ENCODE measurements around the gene MYRIP.

MYRIP gene

DNA sequence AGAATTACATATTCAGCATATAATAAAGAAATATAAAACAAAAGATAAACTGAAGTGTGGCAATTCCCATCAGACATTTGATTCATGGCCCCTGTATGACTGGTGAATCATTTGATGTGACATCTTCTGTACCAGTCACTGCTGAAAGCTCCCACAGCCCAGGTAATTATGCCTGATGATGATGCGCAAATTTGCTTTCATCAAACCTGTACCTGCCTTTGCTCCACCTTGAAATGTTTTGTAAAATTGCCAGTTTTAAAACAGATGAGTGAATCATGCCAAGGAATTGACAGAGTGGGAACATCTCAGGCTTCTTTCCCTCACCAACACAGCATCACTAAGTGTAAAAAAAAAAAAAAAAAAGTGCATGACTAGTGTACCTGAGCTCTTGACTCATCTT is 433.6 kb downstream of the MYRIP start:
- TF ChIP-seq, protein P1, sequence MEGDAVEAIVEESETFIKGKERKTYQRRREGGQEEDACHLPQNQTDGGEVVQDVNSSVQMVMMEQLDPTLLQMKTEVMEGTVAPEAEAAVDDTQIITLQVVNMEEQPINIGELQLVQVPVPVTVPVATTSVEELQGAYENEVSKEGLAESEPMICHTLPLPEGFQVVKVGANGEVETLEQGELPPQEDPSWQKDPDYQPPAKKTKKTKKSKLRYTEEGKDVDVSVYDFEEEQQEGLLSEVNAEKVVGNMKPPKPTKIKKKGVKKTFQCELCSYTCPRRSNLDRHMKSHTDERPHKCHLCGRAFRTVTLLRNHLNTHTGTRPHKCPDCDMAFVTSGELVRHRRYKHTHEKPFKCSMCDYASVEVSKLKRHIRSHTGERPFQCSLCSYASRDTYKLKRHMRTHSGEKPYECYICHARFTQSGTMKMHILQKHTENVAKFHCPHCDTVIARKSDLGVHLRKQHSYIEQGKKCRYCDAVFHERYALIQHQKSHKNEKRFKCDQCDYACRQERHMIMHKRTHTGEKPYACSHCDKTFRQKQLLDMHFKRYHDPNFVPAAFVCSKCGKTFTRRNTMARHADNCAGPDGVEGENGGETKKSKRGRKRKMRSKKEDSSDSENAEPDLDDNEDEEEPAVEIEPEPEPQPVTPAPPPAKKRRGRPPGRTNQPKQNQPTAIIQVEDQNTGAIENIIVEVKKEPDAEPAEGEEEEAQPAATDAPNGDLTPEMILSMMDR (IDR thresholded peaks at IDR 0.05; ENCODE audit: low read depth, low read length) = no peak
- no peak overlapping the region for H3K4me3 ChIP-seq (replicated peaks in 1 of 2; ENCODE audit: low read depth in 2 of 2, low read length in 2 of 2)
- no peak for DNase-seq (ENCODE audit: low read depth in 2 of 2)

DNA sequence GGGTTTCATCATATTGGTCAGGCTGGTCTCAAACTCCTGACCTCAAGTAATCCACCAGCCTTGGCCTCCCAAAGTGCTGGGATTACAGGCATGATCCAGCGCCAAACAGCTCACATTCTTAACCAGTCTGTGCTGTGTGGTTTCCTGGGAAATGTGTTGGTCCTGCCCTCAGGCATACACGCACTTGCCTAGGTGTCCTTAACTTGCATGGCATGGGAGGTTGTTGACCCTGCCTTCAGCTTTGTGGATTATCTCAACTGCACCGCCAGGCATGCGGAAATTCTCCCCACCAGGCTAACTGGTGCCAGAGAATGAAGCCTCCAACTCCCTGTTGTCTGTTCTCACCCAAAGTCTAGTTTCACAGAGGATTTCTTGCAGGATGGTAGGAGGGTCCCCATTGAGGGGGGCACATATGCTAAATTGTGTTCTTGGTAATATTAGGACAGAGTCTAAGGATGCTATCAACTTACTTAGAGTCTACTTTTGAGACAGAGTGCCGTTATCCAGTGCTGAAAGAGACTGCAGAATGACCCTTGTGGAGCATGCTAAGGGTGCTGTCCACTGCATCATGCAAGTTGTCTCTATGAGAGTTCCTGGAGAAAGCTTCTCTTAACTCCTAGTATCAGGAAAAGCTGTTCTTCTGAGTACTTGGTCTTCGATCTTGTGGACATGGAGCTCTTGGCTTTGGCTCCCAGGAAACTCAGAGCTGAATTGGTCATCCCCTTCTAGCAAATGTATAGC is 438.5 kb downstream of the MYRIP start:
- TF ChIP-seq, protein P1 (IDR thresholded peaks at IDR 0.05; ENCODE audit: low read depth, low read length) = no peak
- no peak for DNase-seq (ENCODE audit: low read depth in 2 of 2)
- no peak overlapping the region for H3K4me3 ChIP-seq (replicated peaks in 1 of 2; ENCODE audit: low read depth in 2 of 2, low read length in 2 of 2)

DNA sequence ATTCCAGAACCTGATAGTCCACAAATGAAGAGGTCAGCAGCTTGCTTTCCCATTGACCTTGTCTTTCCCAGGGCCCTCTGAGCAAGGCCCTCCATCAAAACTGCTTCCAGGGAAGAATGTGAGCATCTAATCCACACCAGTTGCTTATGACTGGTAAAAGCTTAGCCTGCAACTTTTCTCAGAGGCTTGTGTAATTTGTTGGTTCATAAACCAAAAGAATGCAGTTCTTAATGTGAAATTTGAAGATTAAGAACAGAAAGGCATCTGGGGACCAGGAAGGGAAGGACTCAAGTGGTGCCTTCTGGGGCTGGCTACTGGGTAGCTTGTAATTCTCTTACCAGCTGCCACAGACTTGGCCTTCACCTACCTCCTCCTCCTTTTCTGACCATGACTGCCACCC is 439.2 kb downstream of the MYRIP start:
- DNase-seq (ENCODE audit: low read depth in 2 of 2) = no peak
- TF ChIP-seq, protein P1 (IDR thresholded peaks at IDR 0.05; ENCODE audit: low read depth, low read length) = no peak
- no peak overlapping the region for H3K4me3 ChIP-seq (replicated peaks in 1 of 2; ENCODE audit: low read depth in 2 of 2, low read length in 2 of 2)

DNA sequence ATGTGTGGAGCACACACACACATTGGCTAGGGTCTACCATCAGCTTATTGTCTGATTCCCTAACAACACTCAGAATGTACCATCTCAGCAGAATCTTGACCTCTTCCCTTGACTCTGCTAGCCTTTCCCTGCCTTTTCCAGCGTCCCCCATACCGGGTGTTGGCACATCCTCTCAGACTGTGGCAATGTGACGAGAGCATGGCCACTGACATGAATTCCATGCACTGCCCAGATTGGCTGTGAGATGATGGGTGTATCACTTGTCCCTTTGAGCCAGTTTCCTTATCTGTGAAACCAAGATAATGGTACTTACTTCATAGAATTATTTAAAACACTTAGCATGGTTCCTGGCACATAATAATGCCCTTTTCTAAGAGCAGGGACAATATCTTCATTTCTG is 439.8 kb downstream of the MYRIP start:
- TF ChIP-seq, protein P1 (IDR thresholded peaks at IDR 0.05; ENCODE audit: low read depth, low read length) = no peak
- no peak overlapping the region for H3K4me3 ChIP-seq (replicated peaks in 1 of 2; ENCODE audit: low read depth in 2 of 2, low read length in 2 of 2)
- no peak for DNase-seq (ENCODE audit: low read depth in 2 of 2)

DNA sequence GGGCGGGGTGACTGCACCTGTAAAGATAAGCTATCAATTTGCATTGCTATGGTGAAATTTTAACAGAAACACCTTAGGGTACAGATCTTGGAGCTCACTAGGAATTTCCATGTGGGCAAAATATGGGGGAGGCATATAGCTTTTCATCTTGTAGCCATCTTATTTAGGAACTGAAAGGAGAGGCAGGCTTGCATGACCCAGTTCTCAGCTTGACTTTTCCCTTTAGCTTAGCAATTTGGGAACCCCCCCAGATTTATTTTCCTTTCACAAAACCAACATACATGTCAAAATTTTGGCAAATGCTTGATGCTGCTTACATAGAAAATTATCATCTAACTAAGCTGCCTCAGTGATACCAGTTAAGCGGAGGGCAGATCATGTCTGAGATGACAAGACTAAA is 445.1 kb downstream of the MYRIP start:
- TF ChIP-seq, protein P1 (IDR thresholded peaks at IDR 0.05; ENCODE audit: low read depth, low read length) = no peak
- no peak for DNase-seq (ENCODE audit: low read depth in 2 of 2)
- H3K4me3 ChIP-seq (replicated peaks in 1 of 2; ENCODE audit: low read depth in 2 of 2, low read length in 2 of 2) = no peak overlapping the region

DNA sequence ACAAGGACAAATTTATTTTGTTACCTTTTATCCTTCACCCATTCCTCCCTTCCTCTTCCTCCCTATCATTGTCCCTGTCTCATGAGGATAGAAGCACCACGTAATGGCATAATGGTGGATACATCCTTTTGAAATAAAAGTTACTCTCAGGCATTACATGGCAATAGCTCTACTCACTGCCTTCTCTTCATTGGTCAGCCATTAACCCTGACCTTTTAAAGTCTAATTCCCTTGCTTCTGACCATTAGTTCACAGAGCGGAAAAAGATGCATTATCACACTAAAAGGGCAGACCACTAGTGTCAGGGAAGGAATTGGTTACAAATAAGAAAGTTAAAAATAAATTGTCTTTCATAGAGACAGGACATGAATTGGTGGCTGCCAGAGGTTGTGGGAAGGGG is 445.5 kb downstream of the MYRIP start:
- TF ChIP-seq, protein P1 (IDR thresholded peaks at IDR 0.05; ENCODE audit: low read depth, low read length) = no peak
- no peak overlapping the region for H3K4me3 ChIP-seq (replicated peaks in 1 of 2; ENCODE audit: low read depth in 2 of 2, low read length in 2 of 2)
- no peak for DNase-seq (ENCODE audit: low read depth in 2 of 2)

DNA sequence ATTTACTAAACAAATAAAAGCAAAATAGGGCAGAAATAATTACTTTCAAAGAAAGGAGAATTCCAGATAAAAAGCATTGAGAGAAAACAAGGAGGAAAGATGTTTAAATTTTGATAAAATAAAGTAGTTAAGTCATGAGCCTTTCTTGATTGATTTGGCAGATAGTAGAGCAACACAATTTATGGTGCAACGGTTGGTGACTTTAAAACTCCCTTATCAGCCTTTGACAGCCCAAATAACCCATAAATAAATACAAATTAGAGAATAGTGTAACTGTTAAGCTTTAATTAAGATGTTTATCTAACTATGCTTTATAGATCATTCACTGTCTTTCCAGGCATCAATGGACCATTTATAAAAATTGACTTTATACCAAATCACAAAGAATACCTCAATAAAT is 446.1 kb downstream of the MYRIP start:
- TF ChIP-seq, protein P1 (IDR thresholded peaks at IDR 0.05; ENCODE audit: low read depth, low read length) = no peak
- DNase-seq (ENCODE audit: low read depth in 2 of 2) = no peak
- H3K4me3 ChIP-seq (replicated peaks in 1 of 2; ENCODE audit: low read depth in 2 of 2, low read length in 2 of 2) = no peak overlapping the region

All from cardiac fibroblast (primary cell).